NCI-H524 (cell line): ENCODE data around the gene C16orf46.

Experiments used
- DNase-seq, 2 experiments: peaks; one replicate each; lab custom pipeline; 2025; lab: John Stamatoyannopoulos, UW

The C16orf46 gene

GRCh38 chr16:81014672-81015071, 62.4 kb downstream of the C16orf46 start:
- no peak for DNase-seq

GRCh38 chr16:81012974-81013373, 64.1 kb downstream of the C16orf46 start:
- no peak for DNase-seq
